HL-60/S4 treated with phorbol 12-myristate 13-acetate at 8.2 ng/mL for 4 days and 3 days (cell line): Measurements from ENCODE around the gene FLT1.

Source experiments
- in situ Hi-C: fragments of 300-500 bp; cut with MboI; formaldehyde crosslinking; loops from 2 replicates; pipeline ENCODE4 v1.15.0; 2022; ENCODE audit warnings: low sequenced_read_pairs

FLT1 gene

GRCh38 chr13:28432816-28433560, 61.9 kb downstream of the FLT1 start:
- in situ Hi-C loops = no loop called here

GRCh38 chr13:28429685-28430290, 65.1 kb downstream of the FLT1 start:
- in situ Hi-C loops = no loop called here

GRCh38 chr13:28429096-28429495, 65.8 kb downstream of the FLT1 start:
- in situ Hi-C loops = no loop called here

- in situ Hi-C loops = no loop called here
Measured at GRCh38 chr13:28426381-28426780, 68.5 kb downstream of the FLT1 start.

- in situ Hi-C loops = no loop called here
Measured at GRCh38 chr13:28425793-28426192, 69.1 kb downstream of the FLT1 start.

- in situ Hi-C loops = no loop called here
Measured at GRCh38 chr13:28424541-28424940, 70.4 kb downstream of the FLT1 start.

- in situ Hi-C loops = no loop called here
Measured at GRCh38 chr13:28423010-28423409, 71.9 kb downstream of the FLT1 start.

GRCh38 chr13:28421676-28422410, 73.1 kb downstream of the FLT1 start:
- in situ Hi-C loops = no loop called here

- in situ Hi-C loops = no loop called here
Measured at GRCh38 chr13:28420704-28421103, 74.2 kb downstream of the FLT1 start.

- in situ Hi-C loops = no loop called here
Measured at GRCh38 chr13:28415994-28416421, 78.9 kb downstream of the FLT1 start.

GRCh38 chr13:28413999-28414398, 80.9 kb downstream of the FLT1 start:
- in situ Hi-C loops = no loop called here

GRCh38 chr13:28412981-28413380, 81.9 kb downstream of the FLT1 start:
- in situ Hi-C loops = no loop called here

GRCh38 chr13:28411831-28412353, 83.0 kb downstream of the FLT1 start:
- in situ Hi-C loops = no loop called here

- in situ Hi-C loops = no loop called here
Measured at GRCh38 chr13:28410096-28410495, 84.8 kb downstream of the FLT1 start.

GRCh38 chr13:28409648-28410047, 85.3 kb downstream of the FLT1 start:
- in situ Hi-C loops = no loop called here

- in situ Hi-C loops = no loop called here
Measured at GRCh38 chr13:28408863-28409262, 86.1 kb downstream of the FLT1 start.

- in situ Hi-C loops = no loop called here
Measured at GRCh38 chr13:28408235-28408848, 86.6 kb downstream of the FLT1 start.

- in situ Hi-C loops = no loop called here
Measured at GRCh38 chr13:28406733-28407266, 88.1 kb downstream of the FLT1 start.

- in situ Hi-C loops = no loop called here
Measured at GRCh38 chr13:28402057-28402381, 92.9 kb downstream of the FLT1 start.

GRCh38 chr13:28401303-28402056, 93.4 kb downstream of the FLT1 start:
- in situ Hi-C loops = no loop called here
